GM21619 (cell line): ENCODE measurements around the gene PHYHIPL.

Experiments used
- ATAC-seq: cut with Tn5 transposase; IDR thresholded peaks from one replicate; pipeline ENCODE4 v1.9.1; 2021; ENCODE audit not compliant: unreplicated experiment

PHYHIPL gene

GRCh38 chr10:59176241-59177030 is at the start of gene PHYHIPL:
Gene PHYHIPL (plus strand): TSS chr10:59176643. CDS start chr10:59176854, 211 bp downstream.
- no peak for ATAC-seq

- no peak for ATAC-seq
Observed at GRCh38 chr10:59126991-59127390, 49.5 kb upstream of the PHYHIPL start.

GRCh38 chr10:59127991-59128390 is 48.5 kb upstream of the PHYHIPL start:
- ATAC-seq = no peak

- ATAC-seq = no peak
Observed at GRCh38 chr10:59129867-59130266, 46.6 kb upstream of the PHYHIPL start.

- ATAC-seq = no peak
Observed at GRCh38 chr10:59131666-59132065, 44.8 kb upstream of the PHYHIPL start.

- ATAC-seq = no peak
Observed at GRCh38 chr10:59133841-59134593, 42.4 kb upstream of the PHYHIPL start.

GRCh38 chr10:59134785-59135184 is 41.7 kb upstream of the PHYHIPL start:
- ATAC-seq = no peak

- ATAC-seq = no peak
Observed at GRCh38 chr10:59135275-59135674, 41.2 kb upstream of the PHYHIPL start.

- no peak for ATAC-seq
Observed at GRCh38 chr10:59138052-59138451, 38.4 kb upstream of the PHYHIPL start.

- no peak for ATAC-seq
Observed at GRCh38 chr10:59143544-59143943, 32.9 kb upstream of the PHYHIPL start.

GRCh38 chr10:59148701-59149100 is 27.7 kb upstream of the PHYHIPL start:
- ATAC-seq = no peak

- no peak for ATAC-seq
Observed at GRCh38 chr10:59155556-59155955, 20.9 kb upstream of the PHYHIPL start.

- no peak for ATAC-seq
Observed at GRCh38 chr10:59167512-59167911, 8.9 kb upstream of the PHYHIPL start.

GRCh38 chr10:59172567-59172966 is 3.9 kb upstream of the PHYHIPL start:
- no peak for ATAC-seq

GRCh38 chr10:59173414-59173813 is 3.0 kb upstream of the PHYHIPL start:
- ATAC-seq = no peak

- ATAC-seq = no peak
Observed at GRCh38 chr10:59175538-59176240, 754 bp upstream of the PHYHIPL start.

- ATAC-seq = no peak
Observed at GRCh38 chr10:59177031-59177797, 771 bp downstream of the PHYHIPL start.

GRCh38 chr10:59177836-59178235 is 1.4 kb downstream of the PHYHIPL start:
- no peak for ATAC-seq

- no peak for ATAC-seq
Observed at GRCh38 chr10:59179068-59179467, 2.6 kb downstream of the PHYHIPL start.

GRCh38 chr10:59180689-59181270 is 4.3 kb downstream of the PHYHIPL start:
- no peak for ATAC-seq

- no peak for ATAC-seq
Observed at GRCh38 chr10:59181668-59182067, 5.2 kb downstream of the PHYHIPL start.
